ENCODE measurements around the gene PIAS4. TPM values are rescaled to one million over a fixed set of nuclear protein-coding genes. Genes with fewer than 3 reads are reported as not detected.

The PIAS4 gene
- total and polyA plus RNA-seq, 9 of the 15 experiments (the other 6 are each of a cell fraction or from before 2014, with no cell fraction given), result 0.27 to 34.9 (median 14.4) TPM

DNA sequence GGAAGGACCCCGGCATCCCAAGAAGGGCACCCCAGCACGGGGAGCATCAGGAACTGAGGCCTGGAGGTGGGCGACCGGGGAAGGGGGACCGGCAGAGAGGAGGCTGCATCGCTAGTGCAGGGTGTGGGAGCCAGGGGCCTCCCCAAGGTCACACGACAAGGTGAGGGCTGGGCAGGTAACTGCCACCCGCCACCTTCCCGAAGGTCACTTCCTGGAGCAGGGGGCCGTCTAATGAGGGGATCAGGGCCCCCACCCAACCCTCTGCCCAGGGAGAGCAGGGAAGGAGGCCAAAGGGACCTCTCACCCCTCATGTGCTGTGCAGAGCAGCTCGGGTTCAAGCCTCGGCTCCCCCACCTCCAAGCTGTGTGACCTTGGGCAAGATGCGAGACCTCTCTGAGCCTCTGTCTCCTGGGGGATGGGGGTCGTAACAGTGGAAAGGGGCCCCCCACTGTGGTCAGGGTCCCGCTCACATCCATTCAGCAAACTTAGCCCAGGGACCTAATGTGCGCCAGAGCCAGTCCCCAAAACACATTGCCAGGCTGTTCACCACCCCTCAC lies 53.2 kb downstream of the PIAS4 start:
- Histone ChIP-seq H3K9me1 (ENCODE audit: control insufficient read depth, insufficient read depth, low read length) (peaks cover 20% of the 10 kb centered on the region), H3K79me2 (ENCODE audit: control insufficient read depth, insufficient read depth, low read length) (peaks cover 95% of the 10 kb centered on the region), H2AFZ (ENCODE audit: low read depth, low read length) (no peak overlapping the region), H3K27me3 (ENCODE audit: control insufficient read depth in 2 of 2, insufficient read depth in 2 of 2, low read length in 2 of 2) (no peaks in the 10 kb centered on the region), H3K4me3 (peak overlapping the region; percentile 33), H4K20me1 (replicated peaks; ENCODE audit: control insufficient read depth, insufficient read depth, low read length) (peaks cover 67% of the 10 kb centered on the region), H3K9ac (ENCODE audit: insufficient read depth in 1 of 2, low read depth in 2 of 2, low read length in 2 of 2) (peak overlapping the region; percentile 30 to 95; a peak in 3 of 4 replicates), H3K9me3 (replicated peaks; ENCODE audit: control insufficient read depth, insufficient read depth, low read depth, low read length) (no peaks in the 10 kb centered on the region; the same call in 1 of the 2 replicates), H3K4me1 (replicated peaks in 1 of 2; ENCODE audit: control insufficient read depth in 2 of 2, insufficient read depth in 2 of 2, low read length in 2 of 2) (peaks cover 36 to 77% of the 10 kb centered on the region in 2 experiments; a peak in 4 of 5 replicates), H3K27ac (ENCODE audit: extremely low read depth, low read depth, low read length) (peak overlapping the region; percentile 88; the same call in 2 of the 3 replicates), H3K36me3 (ENCODE audit: control insufficient read depth, insufficient read depth, low read length) (peaks cover 75% of the 10 kb centered on the region; the same call in 2 of the 3 replicates), H3K4me2 (ENCODE audit: insufficient read depth, low read length) (peak overlapping the region; percentile 66)
- BruUV-seq (replicated peaks), result no TSS peak
- FAIRE-seq (no peak), ATAC-seq (no peak), DNase-seq (ENCODE audit: extremely low read depth in 1 of 4, low spot score in 3 of 4) (no peak)
- ChIA-PET CTCF (ENCODE audit: low intra/inter-chr PET ratio) (no interaction called here), POLR2A (interaction anchor here (0.7 kb wide), 1 partner anchor 75 kb away, joined by 3 read pairs; the partner anchor contains the start of gene EEF2)
- WGBS (ENCODE audit: insufficient coverage, low coverage, missing lambda C conversion rate), result 85% methylated on average over 15 of the region's 16 CpGs
- in situ Hi-C loops (cut with MboI), result no loop called here
- intact Hi-C loops (cut with micrococcal nuclease), result loop anchor here (10.0 kb wide), 1 partner anchor 124 kb away; the partner anchor contains the start of genes ANKRD24 and SIRT6
- TF ChIP-seq FOXJ2 (tag; IDR thresholded peaks at IDR 0.05), result no peak
- TF ChIP-seq TEAD1 (CRISPR knock-in tag; IDR thresholded peaks at IDR 0.05), result no peak
- TF ChIP-seq ZNF316 (IDR thresholded peaks at IDR 0.05), result no peak
- TF ChIP-seq, protein P1, sequence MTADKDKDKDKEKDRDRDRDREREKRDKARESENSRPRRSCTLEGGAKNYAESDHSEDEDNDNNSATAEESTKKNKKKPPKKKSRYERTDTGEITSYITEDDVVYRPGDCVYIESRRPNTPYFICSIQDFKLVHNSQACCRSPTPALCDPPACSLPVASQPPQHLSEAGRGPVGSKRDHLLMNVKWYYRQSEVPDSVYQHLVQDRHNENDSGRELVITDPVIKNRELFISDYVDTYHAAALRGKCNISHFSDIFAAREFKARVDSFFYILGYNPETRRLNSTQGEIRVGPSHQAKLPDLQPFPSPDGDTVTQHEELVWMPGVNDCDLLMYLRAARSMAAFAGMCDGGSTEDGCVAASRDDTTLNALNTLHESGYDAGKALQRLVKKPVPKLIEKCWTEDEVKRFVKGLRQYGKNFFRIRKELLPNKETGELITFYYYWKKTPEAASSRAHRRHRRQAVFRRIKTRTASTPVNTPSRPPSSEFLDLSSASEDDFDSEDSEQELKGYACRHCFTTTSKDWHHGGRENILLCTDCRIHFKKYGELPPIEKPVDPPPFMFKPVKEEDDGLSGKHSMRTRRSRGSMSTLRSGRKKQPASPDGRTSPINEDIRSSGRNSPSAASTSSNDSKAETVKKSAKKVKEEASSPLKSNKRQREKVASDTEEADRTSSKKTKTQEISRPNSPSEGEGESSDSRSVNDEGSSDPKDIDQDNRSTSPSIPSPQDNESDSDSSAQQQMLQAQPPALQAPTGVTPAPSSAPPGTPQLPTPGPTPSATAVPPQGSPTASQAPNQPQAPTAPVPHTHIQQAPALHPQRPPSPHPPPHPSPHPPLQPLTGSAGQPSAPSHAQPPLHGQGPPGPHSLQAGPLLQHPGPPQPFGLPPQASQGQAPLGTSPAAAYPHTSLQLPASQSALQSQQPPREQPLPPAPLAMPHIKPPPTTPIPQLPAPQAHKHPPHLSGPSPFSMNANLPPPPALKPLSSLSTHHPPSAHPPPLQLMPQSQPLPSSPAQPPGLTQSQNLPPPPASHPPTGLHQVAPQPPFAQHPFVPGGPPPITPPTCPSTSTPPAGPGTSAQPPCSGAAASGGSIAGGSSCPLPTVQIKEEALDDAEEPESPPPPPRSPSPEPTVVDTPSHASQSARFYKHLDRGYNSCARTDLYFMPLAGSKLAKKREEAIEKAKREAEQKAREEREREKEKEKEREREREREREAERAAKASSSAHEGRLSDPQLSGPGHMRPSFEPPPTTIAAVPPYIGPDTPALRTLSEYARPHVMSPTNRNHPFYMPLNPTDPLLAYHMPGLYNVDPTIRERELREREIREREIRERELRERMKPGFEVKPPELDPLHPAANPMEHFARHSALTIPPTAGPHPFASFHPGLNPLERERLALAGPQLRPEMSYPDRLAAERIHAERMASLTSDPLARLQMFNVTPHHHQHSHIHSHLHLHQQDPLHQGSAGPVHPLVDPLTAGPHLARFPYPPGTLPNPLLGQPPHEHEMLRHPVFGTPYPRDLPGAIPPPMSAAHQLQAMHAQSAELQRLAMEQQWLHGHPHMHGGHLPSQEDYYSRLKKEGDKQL (CRISPR knock-in tag; IDR thresholded peaks at IDR 0.05; ENCODE audit: borderline replicate concordance), result 0 out of 2 replicates have a peak, but pooled peaks have one; percentile 30
- TF ChIP-seq KDM1A (IDR thresholded peaks at IDR 0.05), result peak in 1 of 2 experiments; percentile 65; a peak in 2 of 4 replicates
- no peak for TF ChIP-seq ERF (CRISPR knock-in tag; IDR thresholded peaks at IDR 0.05)
- TF ChIP-seq HDAC2 (IDR thresholded peaks at IDR 0.05), result 0 out of 2 replicates have a peak, but pooled peaks have one; percentile 16
- 0 out of 2 replicates have a peak, but pooled peaks have one; percentile 15 for TF ChIP-seq GABPB1 (CRISPR knock-in tag; IDR thresholded peaks at IDR 0.05)
- TF ChIP-seq, protein P2, sequence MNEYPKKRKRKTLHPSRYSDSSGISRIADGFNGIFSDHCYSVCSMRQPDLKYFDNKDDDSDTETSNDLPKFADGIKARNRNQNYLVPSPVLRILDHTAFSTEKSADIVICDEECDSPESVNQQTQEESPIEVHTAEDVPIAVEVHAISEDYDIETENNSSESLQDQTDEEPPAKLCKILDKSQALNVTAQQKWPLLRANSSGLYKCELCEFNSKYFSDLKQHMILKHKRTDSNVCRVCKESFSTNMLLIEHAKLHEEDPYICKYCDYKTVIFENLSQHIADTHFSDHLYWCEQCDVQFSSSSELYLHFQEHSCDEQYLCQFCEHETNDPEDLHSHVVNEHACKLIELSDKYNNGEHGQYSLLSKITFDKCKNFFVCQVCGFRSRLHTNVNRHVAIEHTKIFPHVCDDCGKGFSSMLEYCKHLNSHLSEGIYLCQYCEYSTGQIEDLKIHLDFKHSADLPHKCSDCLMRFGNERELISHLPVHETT (CRISPR knock-in tag; conservative IDR thresholded peaks at IDR 0.05 in 1 of 2, IDR thresholded peaks at IDR 0.05 in 1 of 2), result no peak
- TF ChIP-seq ZFP36 (IDR thresholded peaks at IDR 0.05; ENCODE audit: low read depth, low read length, partially characterized antibody), result peak; percentile 81
- TF ChIP-seq CBX1 (IDR thresholded peaks at IDR 0.05; ENCODE audit: low read depth), result 0 out of 2 replicates have a peak, but pooled peaks have one; percentile 52
- TF ChIP-seq TCF7 (IDR thresholded peaks at IDR 0.05; ENCODE audit: borderline replicate concordance), result no peak
- TF ChIP-seq, protein P3, sequence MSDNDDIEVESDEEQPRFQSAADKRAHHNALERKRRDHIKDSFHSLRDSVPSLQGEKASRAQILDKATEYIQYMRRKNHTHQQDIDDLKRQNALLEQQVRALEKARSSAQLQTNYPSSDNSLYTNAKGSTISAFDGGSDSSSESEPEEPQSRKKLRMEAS (CRISPR knock-in tag; IDR thresholded peaks at IDR 0.05), result no peak
- TF ChIP-seq STAG1 (CRISPR knock-in tag; IDR thresholded peaks at IDR 0.05; ENCODE audit: borderline replicate concordance), result peak; percentile 9; the same call in 1 of the 2 replicates
